Activated CD4-positive, alpha-beta T cell treated with anti-CD3 and anti-CD28 coated beads for 36 hours (primary cell): Measurements from ENCODE around the gene P2RX3. TPM values are rescaled to one million over a fixed set of nuclear protein-coding genes. Genes with fewer than 3 reads are reported as not detected.
"Not testable (repeated sequence)": the region's sequence is repeated elsewhere in the genome, so short reads cannot be mapped to it uniquely, and the experiment has no call there.

ENCODE experiments used
- ATAC-seq: fragments of 200-7000 bp; cut with Tn5 transposase; one replicate; pipeline ENCODE4 v1.10.0; 2021; ENCODE audit warnings: mild to moderate bottlenecking, moderate library complexity
- CTCF ChIA-PET: fragments of 350-600 bp; sonication (Branson Sonifier 250); formaldehyde crosslinking; loops from one replicate; lab custom pipeline; 2021; ENCODE audit warnings: antibody characterized with exemption; lab: Charles Lee
- POLR2A ChIA-PET: fragments of 350-600 bp; sonication (Branson Sonifier 250); formaldehyde crosslinking; loops from one replicate; lab custom pipeline; 2021; ENCODE audit warnings: antibody characterized with exemption, inconsistent platforms; lab: Charles Lee
- DNase-seq: peaks from one replicate; pipeline ENCODE4 v3.0.0-alpha.2; 2020
- H3K27ac Mint-ChIP-seq: one replicate; pipeline ENCODE4 v1.8.0; 2021; ENCODE audit warnings: mixed read lengths
- H3K27me3 Mint-ChIP-seq: one replicate; pipeline ENCODE4 v1.8.0; 2021; ENCODE audit warnings: mixed read lengths
- H3K36me3 Mint-ChIP-seq: one replicate; pipeline ENCODE4 v1.8.0; 2021; ENCODE audit warnings: low read depth, mixed read lengths
- H3K4me1 Mint-ChIP-seq: one replicate; pipeline ENCODE4 v1.8.0; 2021; ENCODE audit warnings: mixed read lengths
- H3K4me3 Mint-ChIP-seq: one replicate; pipeline ENCODE4 v1.8.0; 2021; ENCODE audit warnings: mild to moderate bottlenecking, moderate library complexity, mixed read lengths
- H3K9me3 Mint-ChIP-seq: one replicate; pipeline ENCODE4 v1.8.0; 2021; ENCODE audit warnings: low read depth, mixed read lengths
- intact Hi-C, 2 experiments: fragments of 100-400 bp; cut with DNase I in 1 of 2; cut with micrococcal nuclease in 1 of 2; formaldehyde crosslinking; loops; one replicate each; pipeline versions ENCODE4 v1.14.2 to v1.15.1; 2022 to 2024; cut with DNase I, micrococcal nuclease
- total RNA-seq, 2 experiments: library from RNA; stranded (reverse); gene quantifications; one replicate each; pipeline ENCODE4 v1.2.3, GENCODE V29; 2021

The P2RX3 gene
- total RNA-seq, 2 experiments from 2014 or later = not detected

GRCh38 chr11:57353852-57354251 lies 15.7 kb downstream of the P2RX3 start:
- Mint-ChIP-seq H3K27ac (no peak overlapping the region), H3K9me3 (peaks cover 3% of the 10 kb centered on the region), H3K27me3 (peaks cover 5% of the 10 kb centered on the region), H3K4me1 (peaks cover 4% of the 10 kb centered on the region), H3K36me3 (no peaks in the 10 kb centered on the region), H3K4me3 (no peak overlapping the region)
- intact Hi-C loops = no loop called here
- DNase-seq = no peak
- ATAC-seq = no peak
- ChIA-PET POLR2A (no interaction called here), CTCF (interaction anchor here (0.7 to 2.5 kb wide), 4 partner anchors 9 to 68 kb away, joined by 3 to 11 read pairs (median 4); partner anchors contain the start of gene PRG3)

GRCh38 chr11:57354699-57355098 lies 16.5 kb downstream of the P2RX3 start:
- DNase-seq = no peak
- Mint-ChIP-seq H3K27ac (no peak overlapping the region), H3K9me3 (peaks cover 3% of the 10 kb centered on the region), H3K27me3 (peaks cover 5% of the 10 kb centered on the region), H3K4me3 (no peak overlapping the region), H3K4me1 (peaks cover 3% of the 10 kb centered on the region), H3K36me3 (no peaks in the 10 kb centered on the region)
- ChIA-PET POLR2A (no interaction called here), CTCF (no interaction called here)
- intact Hi-C loops = no loop called here
- ATAC-seq = no peak

- CTCF ChIA-PET = interaction anchor here (0.5 to 1.3 kb wide), 6 partner anchors 11 to 170 kb away, joined by 3 read pairs; no protein-coding TSS in a partner anchor
- POLR2A ChIA-PET = no interaction called here
- Mint-ChIP-seq H3K36me3 (no peaks in the 10 kb centered on the region), H3K27ac (no peak overlapping the region), H3K9me3 (peaks cover 3% of the 10 kb centered on the region), H3K4me3 (no peak overlapping the region), H3K4me1 (no peaks in the 10 kb centered on the region), H3K27me3 (peaks cover 5% of the 10 kb centered on the region)
- ATAC-seq = no peak
- intact Hi-C loops = no loop called here
- no peak for DNase-seq
Observed at GRCh38 chr11:57356268-57356667, 18.1 kb downstream of the P2RX3 start.

GRCh38 chr11:57357310-57357709 lies 19.2 kb downstream of the P2RX3 start:
- peaks cover 8% of the 10 kb centered on the region for H3K27me3 Mint-ChIP-seq
- ATAC-seq (no peak), DNase-seq (no peak)
- intact Hi-C loops = no loop called here
- no peaks in the 10 kb centered on the region for H3K4me1 Mint-ChIP-seq
- ChIA-PET POLR2A (no interaction called here), CTCF (interaction anchor here (0.7 to 1.4 kb wide), 4 partner anchors 12 to 136 kb away, joined by 3 to 5 read pairs (median 3); partner anchors contain the start of gene SSRP1)
- no peak overlapping the region for H3K4me3 Mint-ChIP-seq
- H3K9me3 Mint-ChIP-seq = peaks cover 1% of the 10 kb centered on the region
- no peak overlapping the region for H3K27ac Mint-ChIP-seq
- no peaks in the 10 kb centered on the region for H3K36me3 Mint-ChIP-seq

GRCh38 chr11:57357856-57358255 lies 19.7 kb downstream of the P2RX3 start:
- H3K27me3 Mint-ChIP-seq = peaks cover 8% of the 10 kb centered on the region
- POLR2A ChIA-PET = no interaction called here

GRCh38 chr11:57358543-57358961 lies 20.4 kb downstream of the P2RX3 start:
- Mint-ChIP-seq H3K4me1 (no peaks in the 10 kb centered on the region), H3K4me3 (no peak overlapping the region), H3K36me3 (no peaks in the 10 kb centered on the region), H3K27me3 (peaks cover 8% of the 10 kb centered on the region), H3K27ac (no peak overlapping the region), H3K9me3 (peaks cover 1% of the 10 kb centered on the region)
- ChIA-PET CTCF (interaction anchor here (0.6 kb wide), 1 partner anchor 1834 kb away, joined by 3 read pairs; no protein-coding TSS in a partner anchor), POLR2A (no interaction called here)
- intact Hi-C loops = no loop called here
- DNase-seq (no peak), ATAC-seq (no peak)

More at GRCh38 chr11:57357856-57358255, 19.7 kb downstream of the P2RX3 start:
- peaks cover 1% of the 10 kb centered on the region for H3K9me3 Mint-ChIP-seq
- H3K4me3 Mint-ChIP-seq = no peak overlapping the region
- H3K36me3 Mint-ChIP-seq = no peaks in the 10 kb centered on the region
- no peak overlapping the region for H3K27ac Mint-ChIP-seq
- CTCF ChIA-PET = interaction anchor here (0.6 to 1.4 kb wide), 4 partner anchors 12 to 135 kb away, joined by 3 to 5 read pairs (median 4); partner anchors contain the start of gene SSRP1
- intact Hi-C loops = no loop called here
- no peaks in the 10 kb centered on the region for H3K4me1 Mint-ChIP-seq
- no peak for ATAC-seq
- DNase-seq = no peak

- H3K9me3 Mint-ChIP-seq = peaks cover 1% of the 10 kb centered on the region
- POLR2A ChIA-PET = no interaction called here
- no peak overlapping the region for H3K27ac Mint-ChIP-seq
- H3K36me3 Mint-ChIP-seq = no peaks in the 10 kb centered on the region
- peaks cover 8% of the 10 kb centered on the region for H3K27me3 Mint-ChIP-seq
- no peak overlapping the region for H3K4me3 Mint-ChIP-seq
- intact Hi-C loops = no loop called here
- DNase-seq = no peak
- ATAC-seq = no peak
- H3K4me1 Mint-ChIP-seq = no peaks in the 10 kb centered on the region
- CTCF ChIA-PET = interaction anchor here (0.6 to 1.1 kb wide), 3 partner anchors 9 to 1834 kb away, joined by 3 to 7 read pairs (median 3); no protein-coding TSS in a partner anchor
Observed at GRCh38 chr11:57358991-57359390, 20.8 kb downstream of the P2RX3 start.

GRCh38 chr11:57359396-57359795 lies 21.2 kb downstream of the P2RX3 start:
- intact Hi-C loops = no loop called here

GRCh38 chr11:57359896-57360690 lies 21.9 kb downstream of the P2RX3 start:
- no peak overlapping the region for H3K27ac Mint-ChIP-seq
- ChIA-PET CTCF (interaction anchor here (0.7 to 1.1 kb wide), 4 partner anchors 10 to 132 kb away, joined by 3 to 7 read pairs (median 3); no protein-coding TSS in a partner anchor), POLR2A (no interaction called here)
- H3K4me3 Mint-ChIP-seq = no peak overlapping the region
- H3K27me3 Mint-ChIP-seq = peaks cover 3% of the 10 kb centered on the region
- no peaks in the 10 kb centered on the region for H3K36me3 Mint-ChIP-seq
- ATAC-seq = no peak
- DNase-seq = no peak
- peaks cover 1% of the 10 kb centered on the region for H3K9me3 Mint-ChIP-seq
- H3K4me1 Mint-ChIP-seq = no peaks in the 10 kb centered on the region
- intact Hi-C loops = no loop called here

More at GRCh38 chr11:57359396-57359795, 21.2 kb downstream of the P2RX3 start:
- ATAC-seq = no peak
- H3K27me3 Mint-ChIP-seq = peaks cover 7% of the 10 kb centered on the region
- no peaks in the 10 kb centered on the region for H3K36me3 Mint-ChIP-seq
- DNase-seq = no peak
- CTCF ChIA-PET = interaction anchor here (1.0 to 1.1 kb wide), 2 partner anchors 9 to 133 kb away, joined by 3 to 7 read pairs; no protein-coding TSS in a partner anchor
- H3K9me3 Mint-ChIP-seq = peaks cover 1% of the 10 kb centered on the region
- POLR2A ChIA-PET = no interaction called here
- no peak overlapping the region for H3K4me3 Mint-ChIP-seq
- no peak overlapping the region for H3K27ac Mint-ChIP-seq
- H3K4me1 Mint-ChIP-seq = no peaks in the 10 kb centered on the region

GRCh38 chr11:57360991-57361390 lies 22.8 kb downstream of the P2RX3 start:
- Mint-ChIP-seq H3K4me1 (no peaks in the 10 kb centered on the region), H3K4me3 (no peak overlapping the region)

GRCh38 chr11:57361420-57361819 lies 23.3 kb downstream of the P2RX3 start:
- DNase-seq, H3K27me3 Mint-ChIP-seq, H3K4me3 Mint-ChIP-seq, H3K36me3 Mint-ChIP-seq, H3K9me3 Mint-ChIP-seq, H3K4me1 Mint-ChIP-seq, intact Hi-C loops, ATAC-seq, POLR2A ChIA-PET, H3K27ac Mint-ChIP-seq: not testable (repeated sequence)
- CTCF ChIA-PET = interaction anchor here (1.0 to 3.0 kb wide), 2 partner anchors 9 to 26 kb away, joined by 3 to 11 read pairs; no protein-coding TSS in a partner anchor

More at GRCh38 chr11:57360991-57361390, 22.8 kb downstream of the P2RX3 start:
- Mint-ChIP-seq H3K36me3 (no peaks in the 10 kb centered on the region), H3K27me3 (peaks cover 3% of the 10 kb centered on the region), H3K27ac (no peak overlapping the region), H3K9me3 (peaks cover 1% of the 10 kb centered on the region)
- DNase-seq = no peak
- ChIA-PET POLR2A (no interaction called here), CTCF (interaction anchor here (0.7 to 1.0 kb wide), 3 partner anchors 12 to 97 kb away, joined by 3 read pairs; no protein-coding TSS in a partner anchor)
- intact Hi-C loops = no loop called here
- ATAC-seq = no peak
